Brain microvascular endothelial cell (primary cell): ENCODE results near the gene SMIM21.

ENCODE experiments used
- DNase-seq: peaks from one replicate; pipeline ENCODE4 v3.0.0-alpha.2; 2020
- H3K27ac ChIP-seq: fragments of 250-450 bp; sonication (Bioruptor Pico); 2 replicates; pipeline ENCODE4 v1.5.1; 2020; ENCODE audit warnings: mild to moderate bottlenecking, moderate library complexity
- H3K27me3 ChIP-seq: fragments of 250-450 bp; sonication (Bioruptor Pico); replicated peaks from 2 replicates; pipeline ENCODE4 v1.5.1; 2020; ENCODE audit warnings: mild to moderate bottlenecking
- H3K36me3 ChIP-seq: fragments of 250-450 bp; sonication (Bioruptor Pico); replicated peaks from 2 replicates; pipeline ENCODE4 v1.5.1; 2020; ENCODE audit warnings: mild to moderate bottlenecking
- H3K4me3 ChIP-seq: 2 replicates; pipeline ENCODE4 v1.5.1; 2011; ENCODE audit warnings: low read depth, mild to moderate bottlenecking, control low read depth, low read length, moderate library complexity
- CTCF ChIP-seq: IDR thresholded peaks from 2 replicates; pipeline ENCODE4 v1.5.1; 2011; ENCODE audit warnings: low read depth, mild to moderate bottlenecking, moderate library complexity, low read length, control low read depth, inconsistent platforms; ENCODE audit errors: missing control alignments
- in situ Hi-C: cut with HindIII; loops from 2 replicates; pipeline ENCODE4 v1.10.0; 2017; ENCODE audit warnings: low sequenced_read_pairs, low pct_ligation_motif_present

The SMIM21 gene

DNA sequence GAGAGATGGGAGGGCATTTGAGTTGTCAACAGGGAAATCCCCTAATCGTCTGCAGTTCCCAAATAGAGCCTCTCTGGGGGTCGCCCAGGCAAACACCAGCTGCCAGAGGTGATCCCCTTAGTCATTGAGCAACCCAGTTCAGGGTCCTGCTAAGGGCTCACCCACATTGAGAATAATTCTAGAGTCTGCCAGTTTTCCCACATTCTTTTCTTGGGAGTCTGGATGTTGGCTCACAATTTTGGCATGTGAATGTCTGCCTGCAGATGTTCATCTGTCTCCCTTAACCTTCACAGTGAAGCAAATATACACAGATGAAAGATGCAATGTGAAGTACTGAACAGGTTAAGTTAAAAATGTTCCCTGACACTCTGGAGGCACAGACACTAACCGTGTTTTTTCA lies 11.4 kb upstream of the SMIM21 start:
- in situ Hi-C loops, result no loop called here
- no peak for TF ChIP-seq CTCF
- Histone ChIP-seq H3K27ac (no peak overlapping the region), H3K4me3 (no peak overlapping the region), H3K27me3 (no peaks in the 10 kb centered on the region), H3K36me3 (no peaks in the 10 kb centered on the region)
- no peak for DNase-seq

DNA sequence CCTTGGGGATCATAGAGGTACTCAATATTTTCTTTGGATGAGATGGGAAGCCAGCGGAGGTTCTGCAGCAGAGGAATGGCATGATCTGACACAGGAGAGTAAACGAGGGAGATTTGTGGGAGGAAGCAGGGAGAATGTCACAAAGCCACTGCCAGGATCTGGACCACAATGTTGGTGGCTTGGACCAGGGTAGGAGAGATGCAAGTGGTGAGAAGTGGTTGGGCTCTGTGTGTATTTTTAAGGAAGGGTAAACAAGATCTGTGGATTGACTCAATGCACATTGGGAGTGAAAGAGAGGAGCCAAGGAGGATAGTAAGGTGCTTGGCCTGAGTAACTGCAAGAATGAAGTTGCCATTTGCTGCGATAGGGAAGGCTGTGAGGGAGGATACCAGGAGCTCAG lies 10.5 kb upstream of the SMIM21 start:
- TF ChIP-seq CTCF, result no peak
- Histone ChIP-seq H3K27me3 (no peaks in the 10 kb centered on the region), H3K36me3 (no peaks in the 10 kb centered on the region), H3K27ac (no peak overlapping the region), H3K4me3 (no peak overlapping the region)
- no peak for DNase-seq
- in situ Hi-C loops, result no loop called here

DNA sequence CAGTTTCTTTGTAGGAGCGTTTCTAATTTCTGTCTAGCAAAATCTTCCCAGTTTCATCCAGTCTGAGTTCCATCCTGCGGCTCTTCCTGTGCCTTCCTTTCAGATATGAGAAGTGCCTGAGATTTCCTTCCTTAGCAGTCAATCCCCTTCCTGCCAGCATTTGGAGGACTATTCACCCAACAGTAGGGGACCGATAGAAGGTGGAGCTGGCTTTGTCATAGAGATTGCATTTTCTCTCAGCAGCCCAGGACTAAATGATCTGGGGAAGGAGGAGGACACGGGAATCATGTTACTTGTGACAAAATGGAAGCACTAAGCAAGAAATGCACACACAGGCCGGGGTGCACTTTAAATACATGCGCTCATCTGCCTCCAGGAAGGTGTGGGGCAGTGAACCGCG lies 5.6 kb upstream of the SMIM21 start:
- TF ChIP-seq CTCF, result no peak
- H3K36me3 ChIP-seq, result no peaks in the 10 kb centered on the region
- DNase-seq, result no peak
- H3K4me3 ChIP-seq, result no peak overlapping the region
- H3K27me3 ChIP-seq, result no peaks in the 10 kb centered on the region
- in situ Hi-C loops, result no loop called here
- no peak overlapping the region for H3K27ac ChIP-seq

DNA sequence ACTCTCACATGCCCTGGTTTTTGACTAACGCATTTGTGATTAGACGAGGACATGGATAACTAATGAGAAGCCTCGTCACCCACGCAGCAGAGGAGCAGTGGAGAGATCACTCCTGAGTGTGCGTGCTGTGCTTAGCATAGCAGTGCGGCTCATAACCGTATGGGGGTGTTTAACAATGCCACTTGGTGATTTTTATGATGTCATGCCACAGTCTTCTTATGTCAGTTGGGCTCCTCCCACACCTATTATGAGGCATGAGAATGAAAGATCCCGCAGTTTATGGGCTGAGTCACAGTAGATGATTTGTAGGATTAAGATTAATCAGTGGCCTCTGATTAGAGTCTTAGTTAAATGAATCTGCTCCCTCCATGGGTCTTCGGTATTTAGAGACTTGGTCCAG lies 2.5 kb upstream of the SMIM21 start:
- Histone ChIP-seq H3K27ac (no peak overlapping the region), H3K36me3 (no peaks in the 10 kb centered on the region), H3K27me3 (no peaks in the 10 kb centered on the region), H3K4me3 (no peak overlapping the region)
- in situ Hi-C loops, result no loop called here
- no peak for DNase-seq
- no peak for TF ChIP-seq CTCF

DNA sequence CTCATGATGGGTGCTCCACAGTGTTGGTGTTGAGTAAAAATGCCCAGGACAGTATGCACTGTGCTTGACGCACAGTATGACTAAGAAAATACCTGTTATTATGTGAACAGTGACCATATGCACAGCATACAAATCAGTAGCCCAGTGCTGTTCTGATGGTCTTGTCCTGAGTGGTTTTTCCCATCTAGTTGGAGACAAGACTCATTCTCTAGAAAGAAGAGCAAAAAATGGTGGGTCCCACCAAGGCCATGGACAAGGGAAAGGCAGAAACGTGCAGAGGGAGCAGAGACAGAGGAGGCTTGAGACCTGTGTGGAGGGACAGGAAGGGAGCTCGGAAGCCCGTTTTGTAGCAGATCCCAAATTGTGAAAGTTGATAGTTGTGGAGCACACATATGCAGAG lies 987 bp upstream of the SMIM21 start:
- no peak for TF ChIP-seq CTCF
- no peak for DNase-seq
- no peaks in the 10 kb centered on the region for H3K27me3 ChIP-seq
- H3K36me3 ChIP-seq, result no peaks in the 10 kb centered on the region
- in situ Hi-C loops, result no loop called here
- no peak overlapping the region for H3K4me3 ChIP-seq
- H3K27ac ChIP-seq, result no peak overlapping the region

DNA sequence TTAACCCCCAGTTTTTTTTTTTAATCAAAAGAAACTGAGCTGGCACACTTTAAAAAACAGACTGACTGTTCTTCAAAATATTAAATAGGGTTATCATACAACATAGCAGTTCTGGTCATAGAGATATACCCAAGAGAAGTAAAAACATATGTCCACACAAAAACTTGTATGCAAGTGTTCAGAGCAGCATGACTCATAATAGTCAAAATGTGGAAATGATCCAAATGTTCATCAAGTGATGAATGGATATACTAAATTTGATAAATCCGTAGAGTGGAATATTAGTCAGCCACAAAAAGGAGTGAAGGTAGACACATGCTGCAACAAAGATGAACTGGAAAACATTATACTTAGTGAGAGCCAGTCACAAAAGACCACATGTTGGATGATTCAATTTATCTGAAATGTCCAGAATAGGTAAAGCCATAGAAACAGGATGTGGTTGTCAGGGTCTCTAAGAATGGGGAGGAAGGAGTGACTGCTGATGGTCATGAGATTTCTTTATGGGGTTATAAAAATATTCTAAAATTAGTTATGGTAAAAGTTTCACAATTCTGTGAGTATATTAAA lies 5.1 kb downstream of the SMIM21 start:
- in situ Hi-C loops, result no loop called here

More for the DNA sequence above, 5.1 kb downstream of the SMIM21 start:
- Histone ChIP-seq H3K36me3 (no peaks in the 10 kb centered on the region), H3K4me3 (no peak overlapping the region), H3K27me3 (no peaks in the 10 kb centered on the region), H3K27ac (no peak overlapping the region)
- no peak for DNase-seq
- TF ChIP-seq CTCF, result no peak
